Right atrium auricular region (tissue), 2 donors: Measurements from ENCODE around the gene MIAT. TPM values are rescaled to one million over a fixed set of nuclear protein-coding genes. Genes with fewer than 3 reads are reported as not detected.

Experiments
- DNase-seq: peaks from one replicate; pipeline ENCODE4 v3.0.0-alpha.2; 2019; ENCODE audit warnings: low spot score
- H3K27ac ChIP-seq, 2 donors: fragments of 200-600 bp; sonication (generic); 1 replicate in 1 of 2; 2 replicates in 1 of 2; pipeline ENCODE4 v1.5.1; 2016 to 2019
- H3K27me3 ChIP-seq, 2 donors: fragments of 200-600 bp; sonication (generic); one replicate each; pipeline versions ENCODE4 v1.5.1 to v1.6.0; 2017 to 2019
- H3K36me3 ChIP-seq: fragments of 200-600 bp; sonication (generic); one replicate; pipeline ENCODE4 v1.5.1; 2016
- H3K4me1 ChIP-seq, 2 donors: fragments of 200-600 bp; sonication (generic); one replicate each; pipeline versions ENCODE4 v1.5.1 to v1.6.0; 2017 to 2019
- H3K4me3 ChIP-seq, 2 donors: fragments of 200-600 bp; sonication (generic); 1 replicate in 1 of 2; 2 replicates in 1 of 2; pipeline ENCODE4 v1.5.1; 2017 to 2019; ENCODE audit warnings: mild to moderate bottlenecking in 1 of 2, moderate library complexity in 1 of 2
- H3K9me3 ChIP-seq, 2 donors: fragments of 200-600 bp; sonication (generic); one replicate each; pipeline ENCODE4 v1.5.1; 2019
- CTCF ChIP-seq, 2 donors: fragments of 200-600 bp; sonication (generic); IDR thresholded peaks; one replicate each; pipeline ENCODE4 v1.5.1; 2019; ENCODE audit warnings: antibody characterized with exemption in 2 of 2
- total RNA-seq, 2 donors: library from RNA; depleted of rRNA; stranded (reverse); fragments of >200 nt; gene quantifications; one replicate each; pipeline ENCODE4 v1.1.0, GENCODE V29; 2016

The MIAT gene
- total RNA-seq, 2 donors from 2014 or later = 0.19 to 2.0 TPM

DNA sequence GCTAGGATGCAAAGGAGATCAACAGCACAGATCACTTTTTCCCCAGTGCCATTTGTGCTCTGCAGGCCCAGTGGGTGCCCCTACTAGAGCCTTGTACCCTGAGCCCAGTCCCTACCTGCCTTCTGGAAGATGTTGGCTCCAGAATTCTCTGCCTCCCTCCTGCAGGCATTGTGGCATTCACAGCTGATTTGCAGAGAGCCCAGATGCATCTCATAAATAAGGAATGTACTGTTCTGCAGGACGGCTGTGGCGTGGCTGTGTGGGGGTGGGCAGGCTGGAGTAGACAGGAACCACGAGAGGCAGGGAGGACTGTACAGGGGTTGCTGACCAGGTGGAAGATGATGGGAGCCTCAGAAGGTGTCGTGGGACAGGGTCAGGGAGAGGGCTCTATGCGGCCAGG is 11.2 kb upstream of the MIAT start:
- no peaks in the 10 kb centered on the region for H3K27me3 ChIP-seq
- DNase-seq = no peak
- H3K27ac ChIP-seq = no peak overlapping the region
- H3K4me1 ChIP-seq = peaks cover 0 to 15% of the 10 kb centered on the region in 2 donors
- no peak for TF ChIP-seq CTCF (IDR thresholded peaks at IDR 0.05)
- H3K36me3 ChIP-seq = no peaks in the 10 kb centered on the region
- H3K4me3 ChIP-seq = no peak overlapping the region
- no peaks in the 10 kb centered on the region for H3K9me3 ChIP-seq

- Histone ChIP-seq H3K27me3 (no peaks in the 10 kb centered on the region), H3K27ac (no peak overlapping the region), H3K9me3 (no peaks in the 10 kb centered on the region), H3K36me3 (no peaks in the 10 kb centered on the region), H3K4me3 (no peak overlapping the region), H3K4me1 (peaks cover 0 to 15% of the 10 kb centered on the region in 2 donors)
- DNase-seq = no peak
- no peak for TF ChIP-seq CTCF (IDR thresholded peaks at IDR 0.05)
Observed at GRCh38 chr22:26648011-26648497, 9.3 kb upstream of the MIAT start.

DNA sequence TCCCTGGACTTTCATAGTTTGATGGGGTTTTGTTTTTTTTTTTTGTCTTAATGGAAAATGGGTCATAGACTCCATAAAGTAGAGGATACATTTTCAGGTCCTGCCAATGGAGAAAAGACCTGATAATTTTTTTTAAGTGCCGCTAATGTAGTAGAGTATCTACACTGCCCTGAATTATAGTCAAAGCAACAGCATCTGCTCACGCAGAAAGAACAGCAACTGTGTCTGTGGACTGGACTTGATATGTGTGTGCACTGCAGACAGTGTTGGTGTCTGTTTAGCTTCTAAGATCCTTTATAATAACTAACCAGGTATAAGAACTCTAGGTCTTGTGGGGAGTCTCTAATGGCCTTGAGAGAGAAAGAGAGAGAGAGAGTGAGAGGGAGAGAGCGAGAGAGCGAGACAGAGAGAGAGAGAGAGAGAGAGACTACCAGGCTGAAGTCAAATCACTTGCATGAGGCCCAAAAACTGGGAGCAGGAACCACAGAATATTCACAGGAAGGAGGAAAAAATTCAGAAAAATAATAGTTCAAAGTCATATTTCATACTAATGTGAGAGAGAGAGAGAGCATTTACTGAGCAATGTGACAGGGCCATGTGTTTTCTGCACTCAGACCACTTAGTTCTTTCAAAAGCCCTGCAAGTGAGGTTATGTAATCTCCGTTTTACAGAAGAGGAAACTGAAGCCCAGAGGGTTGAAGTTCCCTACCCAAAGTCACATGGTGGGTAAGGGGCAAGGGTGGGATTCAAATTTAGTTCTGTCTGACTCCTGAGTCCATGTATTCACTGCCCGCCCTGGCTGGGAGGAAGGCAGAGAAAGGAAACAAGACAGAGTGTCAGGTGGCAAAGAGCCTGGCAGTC is 8.6 kb upstream of the MIAT start:
- no peak overlapping the region for H3K4me3 ChIP-seq
- no peak for TF ChIP-seq CTCF (IDR thresholded peaks at IDR 0.05)
- no peak for DNase-seq
- H3K9me3 ChIP-seq = no peaks in the 10 kb centered on the region
- no peaks in the 10 kb centered on the region for H3K27me3 ChIP-seq
- peaks cover 0 to 15% of the 10 kb centered on the region in 2 donors for H3K4me1 ChIP-seq
- H3K27ac ChIP-seq = no peak overlapping the region
- H3K36me3 ChIP-seq = no peaks in the 10 kb centered on the region

- TF ChIP-seq CTCF (IDR thresholded peaks at IDR 0.05) = no peak
- Histone ChIP-seq H3K36me3 (no peaks in the 10 kb centered on the region), H3K9me3 (no peaks in the 10 kb centered on the region), H3K27ac (no peak overlapping the region), H3K4me1 (no peaks in the 10 kb centered on the region), H3K27me3 (no peaks in the 10 kb centered on the region), H3K4me3 (no peak overlapping the region)
- no peak for DNase-seq
Observed at GRCh38 chr22:26650722-26651421, 6.5 kb upstream of the MIAT start.

- no peak overlapping the region for H3K27ac ChIP-seq
- H3K4me1 ChIP-seq = peaks cover 0 to under 1% of the 10 kb centered on the region in 2 donors
- no peaks in the 10 kb centered on the region for H3K36me3 ChIP-seq
- no peak for DNase-seq
- H3K4me3 ChIP-seq = no peak overlapping the region
- no peaks in the 10 kb centered on the region for H3K9me3 ChIP-seq
- H3K27me3 ChIP-seq = no peaks in the 10 kb centered on the region
- no peak for TF ChIP-seq CTCF (IDR thresholded peaks at IDR 0.05)
Observed at GRCh38 chr22:26651815-26652214, 5.6 kb upstream of the MIAT start.
